Measurements from ENCODE around the gene FGF22. TPM values are rescaled to one million over a fixed set of nuclear protein-coding genes. Genes with fewer than 3 reads are reported as not detected.

FGF22 gene
- total and polyA plus RNA-seq, 2 of the 13 experiments (the other 11 are each of a cell fraction or from before 2014, with no cell fraction given) = 0.24 TPM; not detected in 1

DNA sequence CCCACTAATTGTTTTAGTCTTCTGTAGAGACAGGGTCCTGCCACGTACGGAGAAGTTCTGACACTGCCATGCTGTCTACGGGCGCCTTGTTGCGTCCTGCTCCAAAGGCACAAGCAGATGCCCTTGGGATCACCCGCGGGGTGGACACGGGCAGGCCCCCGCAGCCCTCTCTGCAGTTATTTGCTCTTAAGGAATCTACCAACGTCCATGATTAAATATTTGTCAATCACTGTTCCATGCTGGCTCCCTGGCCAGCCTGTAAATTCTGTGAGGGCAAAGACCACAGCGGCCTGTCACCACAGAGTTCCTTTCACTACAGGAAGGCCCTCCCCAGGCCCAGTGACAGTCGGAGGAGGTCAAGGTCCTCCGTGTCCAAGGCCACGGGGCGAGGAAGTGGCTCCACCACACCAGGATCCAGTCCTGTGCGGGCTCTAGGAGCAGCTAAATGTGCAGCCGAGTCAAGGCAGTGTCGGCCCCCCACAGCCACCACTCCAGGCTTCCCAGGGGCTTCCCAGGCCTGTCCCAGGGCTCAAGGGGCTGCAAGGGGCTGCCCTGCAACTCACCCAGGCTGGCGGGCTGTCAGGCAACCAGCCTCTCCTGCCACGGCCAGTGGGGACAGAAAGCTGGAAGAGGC lies 21.2 kb downstream of the FGF22 start (continued):
- TF ChIP-seq ZNF350 (CRISPR knock-in tag; IDR thresholded peaks at IDR 0.05; ENCODE audit: borderline replicate concordance, low read depth) (peak; percentile 87), SP5 (CRISPR knock-in tag; IDR thresholded peaks at IDR 0.05; ENCODE audit: borderline replicate concordance, low read depth) (peak; percentile 82), ZNF589 (CRISPR knock-in tag; conservative IDR thresholded peaks at IDR 0.05) (0 out of 2 replicates have a peak, but pooled peaks have one; percentile 63), ZFP41 (CRISPR knock-in tag; IDR thresholded peaks at IDR 0.05; ENCODE audit: borderline replicate concordance) (0 out of 2 replicates have a peak, but pooled peaks have one; percentile 17), PRPF4 (IDR thresholded peaks at IDR 0.05; ENCODE audit: low read depth, low read length, poor library complexity, severe bottlenecking) (no peak), ZNF296 (CRISPR knock-in tag; conservative IDR thresholded peaks at IDR 0.05) (no peak), ZNF597 (CRISPR knock-in tag; IDR thresholded peaks at IDR 0.05) (no peak), ZBTB2 (CRISPR knock-in tag; IDR thresholded peaks at IDR 0.05; ENCODE audit: low read depth) (no peak), ZNF3 (CRISPR knock-in tag; IDR thresholded peaks at IDR 0.05) (no peak), TEAD2 (CRISPR knock-in tag; IDR thresholded peaks at IDR 0.05) (no peak), NFE2L2 (IDR thresholded peaks at IDR 0.05; ENCODE audit: low read length) (no peak), NFE2 (CRISPR knock-in tag; IDR thresholded peaks at IDR 0.05) (no peak), TBL1XR1 (IDR thresholded peaks at IDR 0.05; ENCODE audit: borderline replicate concordance, low read length, partially characterized antibody) (no peak), ISX (CRISPR knock-in tag; conservative IDR thresholded peaks at IDR 0.05) (no peak), MAFF (IDR thresholded peaks at IDR 0.05; ENCODE audit: low read depth, low read length) (no peak), CENPX (CRISPR knock-in tag; IDR thresholded peaks at IDR 0.05) (no peak), SNRNP70 (IDR thresholded peaks at IDR 0.05; ENCODE audit: low read depth, low read length) (no peak), ZNF605 (CRISPR knock-in tag; IDR thresholded peaks at IDR 0.05) (peak; percentile 94), ZNF10 (CRISPR knock-in tag; IDR thresholded peaks at IDR 0.05; ENCODE audit: borderline replicate concordance, low read depth) (no peak), ZNF383 (CRISPR knock-in tag; IDR thresholded peaks at IDR 0.05; ENCODE audit: borderline replicate concordance) (no peak)
- TF ChIP-seq, protein P1, sequence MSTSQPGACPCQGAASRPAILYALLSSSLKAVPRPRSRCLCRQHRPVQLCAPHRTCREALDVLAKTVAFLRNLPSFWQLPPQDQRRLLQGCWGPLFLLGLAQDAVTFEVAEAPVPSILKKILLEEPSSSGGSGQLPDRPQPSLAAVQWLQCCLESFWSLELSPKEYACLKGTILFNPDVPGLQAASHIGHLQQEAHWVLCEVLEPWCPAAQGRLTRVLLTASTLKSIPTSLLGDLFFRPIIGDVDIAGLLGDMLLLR (CRISPR knock-in tag; IDR thresholded peaks at IDR 0.05) = no peak; the same call in 1 of the 2 replicates
- TF ChIP-seq, protein P2, sequence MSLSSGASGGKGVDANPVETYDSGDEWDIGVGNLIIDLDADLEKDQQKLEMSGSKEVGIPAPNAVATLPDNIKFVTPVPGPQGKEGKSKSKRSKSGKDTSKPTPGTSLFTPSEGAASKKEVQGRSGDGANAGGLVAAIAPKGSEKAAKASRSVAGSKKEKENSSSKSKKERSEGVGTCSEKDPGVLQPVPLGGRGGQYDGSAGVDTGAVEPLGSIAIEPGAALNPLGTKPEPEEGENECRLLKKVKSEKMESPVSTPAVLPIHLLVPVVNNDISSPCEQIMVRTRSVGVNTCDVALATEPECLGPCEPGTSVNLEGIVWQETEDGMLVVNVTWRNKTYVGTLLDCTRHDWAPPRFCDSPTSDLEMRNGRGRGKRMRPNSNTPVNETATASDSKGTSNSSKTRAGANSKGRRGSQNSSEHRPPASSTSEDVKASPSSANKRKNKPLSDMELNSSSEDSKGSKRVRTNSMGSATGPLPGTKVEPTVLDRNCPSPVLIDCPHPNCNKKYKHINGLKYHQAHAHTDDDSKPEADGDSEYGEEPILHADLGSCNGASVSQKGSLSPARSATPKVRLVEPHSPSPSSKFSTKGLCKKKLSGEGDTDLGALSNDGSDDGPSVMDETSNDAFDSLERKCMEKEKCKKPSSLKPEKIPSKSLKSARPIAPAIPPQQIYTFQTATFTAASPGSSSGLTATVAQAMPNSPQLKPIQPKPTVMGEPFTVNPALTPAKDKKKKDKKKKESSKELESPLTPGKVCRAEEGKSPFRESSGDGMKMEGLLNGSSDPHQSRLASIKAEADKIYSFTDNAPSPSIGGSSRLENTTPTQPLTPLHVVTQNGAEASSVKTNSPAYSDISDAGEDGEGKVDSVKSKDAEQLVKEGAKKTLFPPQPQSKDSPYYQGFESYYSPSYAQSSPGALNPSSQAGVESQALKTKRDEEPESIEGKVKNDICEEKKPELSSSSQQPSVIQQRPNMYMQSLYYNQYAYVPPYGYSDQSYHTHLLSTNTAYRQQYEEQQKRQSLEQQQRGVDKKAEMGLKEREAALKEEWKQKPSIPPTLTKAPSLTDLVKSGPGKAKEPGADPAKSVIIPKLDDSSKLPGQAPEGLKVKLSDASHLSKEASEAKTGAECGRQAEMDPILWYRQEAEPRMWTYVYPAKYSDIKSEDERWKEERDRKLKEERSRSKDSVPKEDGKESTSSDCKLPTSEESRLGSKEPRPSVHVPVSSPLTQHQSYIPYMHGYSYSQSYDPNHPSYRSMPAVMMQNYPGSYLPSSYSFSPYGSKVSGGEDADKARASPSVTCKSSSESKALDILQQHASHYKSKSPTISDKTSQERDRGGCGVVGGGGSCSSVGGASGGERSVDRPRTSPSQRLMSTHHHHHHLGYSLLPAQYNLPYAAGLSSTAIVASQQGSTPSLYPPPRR (CRISPR knock-in tag; IDR thresholded peaks at IDR 0.05; ENCODE audit: borderline replicate concordance) = peak; percentile 81
